ENCODE measurements around the gene BAMBI.

BAMBI gene

DNA sequence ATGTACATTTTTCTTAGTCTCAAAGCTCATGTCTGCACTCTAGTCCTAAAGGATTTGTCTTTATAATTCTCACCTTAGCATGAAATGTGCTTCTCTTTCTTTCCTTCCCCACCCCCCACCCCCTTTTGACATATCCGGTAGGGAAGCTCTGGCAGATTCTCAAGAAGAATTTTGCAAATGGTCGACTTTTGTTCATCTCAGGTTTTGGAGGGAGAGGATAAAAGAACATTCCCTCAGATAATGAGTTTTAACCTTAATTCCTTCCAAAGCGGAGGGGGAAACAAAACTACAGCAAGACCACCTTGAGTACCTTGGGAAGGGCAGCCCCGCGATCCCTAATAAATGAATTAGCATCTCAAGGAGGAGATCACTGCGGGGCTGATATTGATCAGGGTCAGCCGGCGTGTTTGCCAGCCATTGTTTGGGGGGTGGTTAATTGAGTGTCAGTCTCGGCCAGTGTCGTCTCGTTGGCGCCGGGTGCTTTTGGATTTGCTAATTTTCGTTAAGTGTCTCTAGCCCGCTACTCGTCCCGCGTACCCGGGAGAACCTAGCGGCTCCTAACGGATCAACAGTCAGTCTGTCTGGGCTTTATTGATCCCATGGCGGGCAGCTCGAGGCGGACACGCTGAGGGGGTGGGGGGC is 874 bp upstream of the BAMBI start:
- no peak for DNase-seq

DNA sequence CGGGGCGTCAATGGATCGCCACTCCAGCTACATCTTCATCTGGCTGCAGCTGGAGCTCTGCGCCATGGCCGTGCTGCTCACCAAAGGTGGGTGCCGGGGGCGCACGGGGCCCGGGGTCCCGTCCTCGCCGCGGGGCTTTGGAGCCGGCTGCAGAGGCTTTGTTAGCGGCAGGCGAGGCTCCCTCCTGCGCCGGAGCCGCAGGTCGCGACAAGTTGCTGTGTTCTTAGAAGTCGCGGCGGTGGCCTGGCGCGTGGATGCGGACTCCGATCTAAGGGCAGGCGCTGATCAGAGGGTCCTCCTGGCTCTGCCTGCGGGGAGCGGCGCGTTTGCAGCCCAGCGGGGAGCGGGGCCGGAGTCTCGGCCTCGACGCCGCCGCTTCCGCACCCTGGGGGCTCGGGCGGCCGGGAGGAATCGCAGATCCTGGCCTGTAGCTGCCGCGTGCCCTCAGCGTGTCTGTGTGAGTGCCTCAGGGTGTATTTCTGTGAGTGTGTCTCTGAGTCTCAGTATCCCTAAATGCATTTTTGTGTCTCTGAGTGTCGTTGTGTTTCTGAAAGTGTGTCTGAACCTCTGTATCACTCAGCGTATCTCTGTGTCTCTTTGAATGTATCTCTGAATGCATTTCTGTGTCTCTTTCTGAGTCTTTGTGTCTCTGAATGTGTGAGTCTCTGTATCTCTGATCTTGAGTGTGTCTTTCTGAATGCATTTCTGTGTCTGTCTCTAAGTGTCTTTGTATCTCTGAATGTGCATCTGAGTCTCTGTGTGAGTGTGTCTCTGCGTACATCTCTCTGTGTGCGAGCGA is 766 bp downstream of the BAMBI start:
- DNase-seq: peak; percentile 48

DNA sequence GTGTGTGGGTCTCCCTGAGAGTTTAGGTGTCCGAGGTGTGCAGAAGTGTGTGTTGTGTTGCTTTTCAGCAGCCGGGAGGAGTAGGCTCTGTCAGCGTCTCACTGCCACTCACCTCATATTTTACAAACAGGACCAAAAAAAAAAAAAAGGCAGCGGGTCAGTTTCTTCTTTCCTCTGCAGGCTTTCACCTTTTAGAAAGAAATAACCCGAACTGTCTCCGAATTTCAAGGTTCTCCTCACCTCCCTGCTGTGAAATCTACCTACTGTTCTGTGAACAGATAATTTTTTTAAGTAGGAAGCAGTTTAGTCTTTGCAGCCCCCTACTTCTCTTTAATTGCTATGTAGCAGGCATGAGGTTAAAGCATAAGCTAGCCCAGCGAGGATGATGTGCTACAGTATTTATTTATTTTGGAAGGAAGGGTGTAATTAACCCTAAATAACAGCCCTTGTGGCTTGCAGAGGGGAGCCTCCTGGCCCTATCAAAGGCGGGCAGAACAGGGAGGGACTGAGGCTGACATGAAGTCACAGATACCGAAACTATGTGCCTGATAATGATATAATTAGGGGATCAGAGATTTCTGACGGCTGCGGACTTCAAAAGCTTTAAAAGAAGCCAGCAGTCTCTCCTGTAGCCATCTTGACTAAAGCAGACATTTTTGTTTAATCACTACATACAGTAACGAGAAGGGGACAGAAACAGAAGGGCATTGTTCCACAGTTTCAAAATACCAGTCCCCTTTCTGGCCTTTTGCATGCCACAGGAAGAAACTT is 1.6 kb downstream of the BAMBI start:
- no peak for DNase-seq

DNA sequence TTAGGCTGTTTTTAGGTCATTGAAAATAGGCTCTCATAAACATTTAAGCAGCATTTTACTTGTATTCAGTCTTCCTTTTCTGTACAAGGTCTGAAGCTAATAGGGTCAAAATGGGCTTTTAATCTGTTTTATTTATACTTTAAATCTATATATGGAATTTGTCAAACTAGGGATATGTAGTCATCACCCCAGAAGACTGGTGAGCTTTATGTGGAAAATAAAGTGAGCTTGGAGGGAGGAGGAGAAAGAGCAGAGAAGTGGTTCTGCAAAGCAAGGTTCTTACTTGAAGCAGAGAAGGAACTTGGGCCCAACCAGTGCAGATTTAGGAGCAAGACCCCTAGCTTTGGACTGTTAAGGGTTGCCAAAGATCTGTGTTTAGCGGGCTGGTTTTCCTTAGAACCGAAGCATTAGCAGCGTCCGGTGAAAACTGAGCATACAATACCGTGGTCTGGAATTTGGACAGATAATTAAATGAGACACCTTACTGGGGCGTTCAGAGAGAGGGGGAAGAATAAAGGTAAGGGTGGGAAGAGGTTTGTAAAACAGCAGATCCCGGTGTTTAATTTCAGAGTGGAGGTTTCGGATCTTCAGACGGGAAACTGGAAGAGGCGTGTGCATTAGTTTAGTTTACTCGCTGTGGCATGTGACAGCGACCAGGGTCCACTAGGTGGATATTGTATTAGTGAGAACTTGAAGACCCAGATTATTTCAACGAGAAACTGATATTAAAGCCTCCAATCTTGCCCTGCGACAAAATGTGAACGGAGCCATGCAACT is 2.4 kb downstream of the BAMBI start:
- DNase-seq: no peak

DNA sequence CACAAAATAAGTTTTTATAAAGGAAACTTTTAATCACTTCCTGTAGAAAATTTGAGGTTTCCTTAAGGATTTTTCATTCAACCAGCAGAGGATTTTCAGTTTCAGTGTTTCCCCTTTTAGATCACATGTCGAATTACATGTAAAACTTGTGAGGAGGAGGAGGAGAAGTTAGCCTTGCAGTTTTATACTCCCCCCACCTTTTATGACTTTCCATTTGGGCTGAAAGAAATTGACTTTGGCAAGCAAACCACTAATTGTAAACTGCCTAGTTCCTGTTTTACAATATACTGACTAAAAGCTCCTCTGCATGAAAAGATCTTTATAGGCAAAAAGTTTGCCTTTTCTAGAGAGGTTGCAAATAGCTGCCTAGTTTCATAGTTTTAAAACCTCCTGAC is 3.0 kb downstream of the BAMBI start:
- no peak for DNase-seq

DNA sequence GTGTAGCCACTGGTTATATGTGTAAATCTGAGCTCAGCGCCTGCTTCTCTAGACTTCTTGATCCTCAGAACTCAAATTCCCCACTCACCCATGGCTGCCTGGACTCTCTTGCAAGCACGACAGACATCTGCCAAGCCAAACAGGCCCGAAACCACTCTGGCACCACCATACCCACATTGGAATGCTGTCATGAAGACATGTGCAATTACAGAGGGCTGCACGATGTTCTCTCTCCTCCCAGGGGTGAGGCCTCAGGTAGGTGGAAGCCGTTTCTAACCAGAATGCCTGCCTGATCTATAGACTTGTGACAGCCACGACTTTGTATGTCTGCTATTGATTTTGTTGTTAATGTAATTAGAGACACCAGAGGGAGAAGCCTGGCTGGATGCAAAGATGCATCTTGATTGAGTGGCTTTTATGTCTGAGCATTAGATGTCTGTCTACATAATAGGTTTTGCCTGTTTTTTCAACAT is 4.0 kb downstream of the BAMBI start:
- DNase-seq: no peak

DNA sequence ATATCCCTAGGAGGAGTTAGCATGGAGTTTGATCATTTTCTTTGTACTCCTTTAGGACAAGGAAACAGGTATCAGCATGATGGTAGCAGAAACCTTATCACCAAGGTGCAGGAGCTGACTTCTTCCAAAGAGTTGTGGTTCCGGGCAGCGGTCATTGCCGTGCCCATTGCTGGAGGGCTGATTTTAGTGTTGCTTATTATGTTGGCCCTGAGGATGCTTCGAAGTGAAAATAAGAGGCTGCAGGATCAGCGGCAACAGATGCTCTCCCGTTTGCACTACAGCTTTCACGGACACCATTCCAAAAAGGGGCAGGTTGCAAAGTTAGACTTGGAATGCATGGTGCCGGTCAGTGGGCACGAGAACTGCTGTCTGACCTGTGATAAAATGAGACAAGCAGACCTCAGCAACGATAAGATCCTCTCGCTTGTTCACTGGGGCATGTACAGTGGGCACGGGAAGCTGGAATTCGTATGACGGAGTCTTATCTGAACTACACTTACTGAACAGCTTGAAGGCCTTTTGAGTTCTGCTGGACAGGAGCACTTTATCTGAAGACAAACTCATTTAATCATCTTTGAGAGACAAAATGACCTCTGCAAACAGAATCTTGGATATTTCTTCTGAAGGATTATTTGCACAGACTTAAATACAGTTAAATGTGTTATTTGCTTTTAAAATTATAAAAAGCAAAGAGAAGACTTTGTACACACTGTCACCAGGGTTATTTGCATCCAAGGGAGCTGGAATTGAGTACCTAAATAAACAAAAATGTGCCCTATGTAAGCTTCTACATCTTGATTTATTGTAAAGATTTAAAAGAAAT is 4.8 kb downstream of the BAMBI start:
- no peak for DNase-seq

DNA sequence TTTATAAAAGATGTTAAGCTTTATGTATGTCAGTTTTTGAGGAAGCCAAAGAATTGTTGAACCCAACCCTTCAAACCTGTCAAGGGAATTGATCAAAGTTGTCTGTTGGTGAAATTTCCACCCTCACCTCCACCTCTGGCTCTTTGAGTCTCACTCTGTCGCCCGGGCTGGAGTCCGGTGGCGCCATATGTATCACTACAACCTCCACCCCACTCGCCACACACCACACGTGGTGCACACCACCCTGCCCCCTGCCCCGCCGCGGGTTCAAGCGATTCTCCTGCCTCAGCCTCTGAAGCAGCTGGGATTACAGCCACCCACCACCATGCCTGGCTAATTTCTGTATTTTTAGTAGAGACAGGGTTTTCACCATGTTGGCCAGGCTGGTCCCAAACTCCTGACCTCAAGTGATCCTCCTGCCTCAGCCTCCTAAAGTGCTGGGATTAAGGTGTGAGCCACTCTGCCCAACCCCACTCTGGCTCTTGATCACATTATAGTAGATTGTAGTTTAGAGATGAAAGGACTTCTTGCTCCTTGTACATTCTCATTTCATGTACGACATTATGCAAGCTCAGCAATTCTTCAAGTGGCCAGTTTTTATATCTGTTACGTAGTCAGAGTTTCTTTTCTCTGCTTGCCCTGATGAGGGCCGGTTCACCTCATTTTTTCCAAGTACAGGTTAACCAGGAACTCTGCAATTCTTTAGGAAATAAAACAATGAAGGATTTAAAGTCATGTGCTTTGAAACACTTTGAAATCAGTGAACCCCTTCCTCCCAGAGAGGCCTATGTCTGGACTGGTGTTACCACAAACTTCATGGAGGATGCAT is 7.0 kb downstream of the BAMBI start:
- DNase-seq: no peak

DNA sequence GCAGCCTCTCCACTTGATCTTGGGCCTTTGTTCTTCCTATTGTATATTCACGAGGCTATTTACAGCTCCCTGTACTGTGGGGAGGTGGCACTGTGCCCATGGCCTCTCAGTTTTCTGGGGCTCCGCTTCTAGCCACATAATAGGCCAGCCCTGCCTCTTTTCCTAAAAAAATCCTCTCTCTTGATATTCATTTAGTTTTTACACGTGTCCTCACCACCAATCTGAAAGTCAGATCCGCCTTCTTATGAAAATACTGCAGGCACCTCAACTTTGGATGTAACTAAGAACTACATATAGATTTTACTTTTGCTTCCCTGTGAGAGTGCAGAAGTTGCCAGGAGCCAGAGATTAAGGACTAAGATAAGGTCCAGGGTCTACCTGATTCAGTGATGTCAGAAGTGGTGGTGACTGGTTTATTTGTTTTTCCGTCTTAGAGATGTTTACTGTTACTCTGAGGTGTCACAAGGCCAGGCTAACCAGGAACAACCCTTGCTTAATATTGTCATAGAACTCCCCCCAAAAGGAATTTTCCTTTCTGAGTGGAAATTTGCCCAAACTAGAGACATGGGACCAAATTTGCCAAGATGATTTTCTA is 7.8 kb downstream of the BAMBI start:
- no peak for DNase-seq

DNA sequence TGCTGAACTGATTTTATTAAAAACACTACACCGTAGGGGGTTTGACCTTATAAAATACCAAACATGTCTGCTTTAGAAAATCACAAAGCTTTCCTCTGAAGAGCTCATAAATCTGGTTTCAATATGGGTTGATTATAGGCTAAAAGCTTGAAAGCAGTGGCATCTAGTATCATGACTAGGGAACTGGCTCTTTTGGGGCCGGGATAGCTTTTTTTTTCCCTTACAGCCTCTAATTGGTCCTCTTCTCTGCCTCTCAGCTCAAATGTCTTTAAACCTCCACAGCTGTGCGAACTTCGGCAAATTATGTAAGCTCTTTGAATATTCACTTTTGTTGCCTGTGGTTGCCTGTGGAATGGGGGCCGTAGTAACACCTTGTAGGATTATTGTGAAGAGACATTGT is 8.4 kb downstream of the BAMBI start:
- DNase-seq: no peak

DNA sequence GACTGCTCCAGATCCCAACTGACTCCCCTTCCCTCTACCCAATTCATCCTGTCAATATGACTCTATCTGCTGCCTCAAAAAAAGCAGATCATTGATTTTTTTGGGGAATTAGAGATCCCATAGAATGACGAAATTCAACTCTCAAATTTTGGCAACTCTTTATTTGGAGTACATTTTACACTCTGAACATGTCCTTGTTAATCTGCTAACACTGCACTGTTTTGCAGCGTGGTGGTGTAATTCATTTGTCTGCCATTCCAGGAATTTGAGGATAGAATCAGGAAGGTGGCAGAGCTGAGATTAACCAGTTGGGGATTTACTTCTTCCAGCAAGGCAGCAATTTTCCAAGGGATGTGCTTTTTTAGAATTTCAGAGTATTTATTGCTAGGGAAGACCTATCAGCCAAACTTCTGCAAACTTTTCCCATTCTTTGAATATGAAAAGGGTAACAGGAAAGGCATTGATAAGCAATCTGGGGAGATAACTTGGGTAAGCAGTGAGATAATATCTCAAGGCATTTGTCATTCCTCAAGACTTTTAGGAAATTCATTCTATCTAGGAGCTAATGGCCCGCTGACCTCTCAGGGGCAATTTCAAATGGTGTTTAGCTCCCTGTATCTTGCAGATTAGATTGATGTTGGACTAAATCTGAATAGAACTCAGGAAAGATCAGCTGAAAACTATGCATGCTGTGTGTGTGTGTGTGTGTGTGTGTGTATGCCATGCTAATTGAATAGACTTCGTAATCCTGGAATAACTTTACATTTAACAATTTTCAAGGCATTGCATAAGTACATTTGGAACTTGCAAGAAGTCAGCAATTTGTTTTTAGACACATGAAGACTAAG is 9.7 kb downstream of the BAMBI start:
- no peak for DNase-seq

DNA sequence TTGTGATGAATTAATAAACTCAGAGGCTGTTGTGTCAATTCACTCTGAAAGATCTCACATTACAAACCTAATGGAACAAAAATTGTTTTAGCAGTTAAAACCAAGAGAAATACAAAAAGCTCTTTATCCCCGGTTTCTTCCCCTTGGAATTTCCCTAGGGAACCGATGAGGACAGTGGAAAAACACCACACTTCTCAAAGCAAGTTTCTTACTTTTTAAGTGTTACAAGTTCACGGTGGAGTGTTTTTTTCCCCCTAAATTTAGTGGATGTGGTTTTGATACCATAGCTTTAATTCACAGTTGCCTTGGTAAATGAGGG is 10.3 kb downstream of the BAMBI start:
- no peak for DNase-seq

DNA sequence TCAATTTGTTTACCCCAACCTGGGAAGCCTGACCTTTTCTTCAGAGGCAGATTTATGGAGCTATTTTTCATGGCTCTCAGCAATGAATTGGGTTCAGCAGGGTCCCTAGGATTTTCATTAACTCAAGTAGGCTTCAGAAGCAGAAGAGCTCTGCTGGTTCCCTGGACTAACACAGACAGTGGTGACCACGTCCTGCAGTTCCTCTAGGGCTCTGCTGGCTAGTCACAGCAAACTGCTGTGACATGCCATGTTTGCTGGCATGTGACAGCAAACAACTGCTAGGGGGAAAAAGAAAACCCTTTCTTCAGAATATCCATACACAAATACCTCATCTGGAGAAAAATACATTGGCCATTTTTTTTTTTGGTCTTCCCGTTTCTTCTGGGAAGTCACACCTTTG is 13.2 kb downstream of the BAMBI start:
- no peak for DNase-seq

DNA sequence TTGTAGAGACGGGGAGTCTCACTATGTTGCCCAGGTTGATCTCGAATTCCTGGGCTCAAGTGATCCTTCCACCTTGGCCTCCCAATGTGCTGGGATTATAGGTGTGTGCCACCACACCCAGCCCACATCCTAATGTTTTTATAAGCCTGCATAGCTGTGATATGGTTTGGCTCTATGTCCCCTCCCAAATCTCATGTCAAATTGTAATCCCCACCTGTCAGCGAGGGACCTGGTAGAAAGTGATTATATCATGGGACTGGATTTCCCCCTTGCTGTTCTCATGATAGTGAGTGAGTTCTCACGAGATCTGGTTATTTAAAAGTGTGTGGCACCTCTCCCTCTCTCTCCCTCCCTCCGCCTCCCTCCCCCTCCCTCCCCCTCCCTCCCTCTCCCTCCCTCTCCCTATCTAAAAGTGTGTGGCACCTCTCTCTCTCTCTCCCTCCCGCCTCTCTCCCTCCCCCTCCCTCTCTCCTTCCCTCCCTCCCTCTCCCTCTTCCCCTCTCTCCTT is 13.9 kb downstream of the BAMBI start:
- no peak for DNase-seq

DNA sequence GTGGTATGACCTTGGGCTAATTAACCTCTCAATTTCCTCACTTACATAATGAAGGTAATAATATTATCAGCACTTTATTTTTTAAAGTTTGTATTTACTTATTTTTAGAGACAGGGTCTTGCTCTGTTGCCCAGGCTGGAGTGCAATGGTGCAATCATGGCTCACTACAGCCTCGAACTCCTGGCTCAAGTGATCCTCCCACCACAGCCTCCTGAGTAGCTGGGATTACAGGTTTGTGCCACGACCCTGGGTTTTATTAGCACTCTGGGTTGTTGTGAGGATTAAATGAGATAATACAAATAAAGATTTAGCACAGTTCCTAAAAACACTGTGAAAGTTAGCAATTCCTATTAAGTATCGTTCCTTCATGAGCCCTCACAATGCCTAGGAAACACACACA is 14.7 kb downstream of the BAMBI start:
- DNase-seq: no peak

DNA sequence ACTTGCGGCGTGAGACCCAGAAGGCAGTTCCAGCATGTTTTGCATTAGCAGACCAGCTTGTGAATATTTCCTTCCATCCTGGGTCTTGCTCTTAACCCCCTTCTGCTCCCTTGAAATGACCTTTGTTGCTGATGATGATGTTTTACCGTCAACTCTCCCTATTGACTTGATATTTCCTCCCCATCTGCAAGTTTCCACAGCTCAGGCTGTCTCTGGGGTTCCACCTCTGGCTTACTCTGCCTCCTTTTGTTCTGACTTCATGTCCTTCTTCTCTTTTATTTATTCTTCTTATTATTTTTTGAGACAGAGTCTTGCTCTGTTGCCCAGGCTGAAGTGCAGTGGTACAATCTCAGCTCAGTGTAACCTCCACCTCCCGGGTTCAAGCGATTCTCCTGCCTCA is 17.2 kb downstream of the BAMBI start:
- DNase-seq: no peak

DNA sequence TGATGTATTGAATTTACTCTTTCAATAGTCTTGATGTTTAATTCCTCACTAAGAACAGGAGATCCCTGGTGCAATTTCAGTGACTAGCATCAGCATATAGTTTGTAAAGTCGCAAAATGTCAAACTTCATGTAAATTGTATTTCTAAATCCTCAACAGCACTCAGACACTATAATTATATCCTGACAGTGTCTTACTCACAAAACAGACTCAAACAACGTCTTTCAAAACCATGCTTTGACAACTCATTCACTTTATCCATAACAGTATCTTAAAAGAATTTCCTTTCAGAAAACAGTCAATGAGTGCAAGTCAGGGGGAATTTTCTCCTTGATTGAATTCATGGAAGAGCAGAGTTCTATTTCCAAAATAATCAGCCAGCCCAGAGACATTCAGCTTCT is 20.8 kb downstream of the BAMBI start:
- DNase-seq: no peak

DNA sequence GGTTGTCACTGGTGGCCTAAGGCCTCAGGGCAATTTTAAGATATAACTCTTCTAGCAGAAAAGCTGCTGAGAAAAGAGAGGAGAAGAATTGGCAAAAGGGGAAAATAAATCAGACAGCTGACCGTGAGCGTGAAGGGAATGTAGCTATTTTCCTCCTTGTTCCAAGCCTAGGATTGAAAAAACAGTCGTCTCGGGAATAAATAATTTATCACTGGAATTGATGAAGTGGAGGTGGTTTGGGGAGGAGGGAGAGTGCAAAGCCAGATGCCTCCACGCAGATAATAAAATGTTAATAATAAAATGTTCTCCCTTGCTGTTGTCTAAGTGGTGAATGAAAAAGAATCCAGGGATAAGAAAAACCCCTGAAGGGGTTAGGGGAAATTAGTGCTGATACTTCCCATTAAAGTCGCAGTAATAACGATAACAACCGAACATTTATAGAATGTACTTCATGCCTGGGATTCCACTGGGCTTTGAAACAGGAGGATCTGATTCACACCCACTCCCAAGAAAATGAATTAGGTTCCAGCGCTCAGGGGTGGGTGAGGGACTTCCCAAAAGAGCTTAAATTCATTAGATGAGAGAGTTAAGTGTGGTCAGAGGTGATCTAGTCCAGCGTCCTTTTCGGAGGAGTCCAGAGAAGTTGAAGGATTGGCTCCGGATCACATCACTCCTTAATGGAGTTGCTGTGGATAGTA is 27.3 kb downstream of the BAMBI start:
- DNase-seq: no peak

DNA sequence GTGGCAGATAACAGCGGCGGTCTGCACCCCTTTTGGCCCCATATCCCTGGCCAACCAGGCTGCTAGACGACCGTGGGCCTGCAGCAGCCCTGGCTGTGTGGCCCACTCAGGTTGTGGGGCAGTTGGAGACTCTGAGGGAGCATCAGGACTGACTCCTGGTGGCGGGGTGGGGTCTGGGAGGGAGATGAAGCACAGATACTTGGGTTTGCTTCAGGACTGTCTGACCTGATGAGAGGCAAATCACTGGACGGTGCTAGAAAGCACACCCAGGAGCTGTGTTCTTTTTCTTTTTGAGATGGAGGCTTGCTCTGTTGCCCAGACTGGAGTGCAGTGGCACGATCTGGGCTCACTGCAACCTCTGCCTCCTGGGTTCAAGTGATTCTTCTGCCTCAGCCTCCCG is 28.2 kb downstream of the BAMBI start:
- no peak for DNase-seq

All from activated T-cell treated with anti-CD3 and anti-CD28 coated beads, Interleukin-2, amount 50 U/mL, for 1 hour (primary cell).